GM18507 (cell line): ENCODE measurements around the gene NOX4.
"Not testable (repeated sequence)": the region's sequence is repeated elsewhere in the genome, so short reads cannot be mapped to it uniquely, and the experiment has no call there.

ENCODE experiments used
- DNase-seq: peaks from one replicate; pipeline ENCODE4 v3.0.0; 2011; ENCODE audit warnings: low read depth; ENCODE audit not compliant: insufficient read length; ENCODE audit errors: extremely low spot score
- FAIRE-seq: peaks from 2 replicates; lab custom pipeline; 2011; peaks lifted over from hg19 to GRCh38; lab: Jason Lieb, UNC

The NOX4 gene

GRCh38 chr11:89333704-89334103 is 157.5 kb downstream of the NOX4 start:
- FAIRE-seq, result peak; percentile 62
- DNase-seq, result not testable (repeated sequence)

- not testable (repeated sequence) for DNase-seq
These were observed 159.2 kb downstream of the NOX4 start for GRCh38 chr11:89331940-89332339.

GRCh38 chr11:89327885-89328284 is 163.3 kb downstream of the NOX4 start:
- no peak for FAIRE-seq
- no peak for DNase-seq

More at GRCh38 chr11:89331940-89332339, 159.2 kb downstream of the NOX4 start:
- FAIRE-seq, result not testable (repeated sequence)

- DNase-seq (no peak), FAIRE-seq (no peak)
These were observed 169.8 kb downstream of the NOX4 start for GRCh38 chr11:89321401-89321800.

GRCh38 chr11:89310607-89311006 is 180.6 kb downstream of the NOX4 start:
- FAIRE-seq, DNase-seq: not testable (repeated sequence)

- not testable (repeated sequence) for FAIRE-seq
These were observed 181.7 kb downstream of the NOX4 start for GRCh38 chr11:89309321-89309985.

GRCh38 chr11:89308272-89308671 is 182.9 kb downstream of the NOX4 start:
- DNase-seq, FAIRE-seq: not testable (repeated sequence)

More at GRCh38 chr11:89309321-89309985, 181.7 kb downstream of the NOX4 start:
- not testable (repeated sequence) for DNase-seq

- not testable (repeated sequence) for DNase-seq, FAIRE-seq
These were observed 188.1 kb downstream of the NOX4 start for GRCh38 chr11:89303029-89303428.

GRCh38 chr11:89295023-89295422 is 196.2 kb downstream of the NOX4 start:
- not testable (repeated sequence) for DNase-seq, FAIRE-seq

GRCh38 chr11:89293965-89294679 is 197.1 kb downstream of the NOX4 start:
- FAIRE-seq (no peak), DNase-seq (no peak)

GRCh38 chr11:89288004-89288403 is 203.2 kb downstream of the NOX4 start:
- not testable (repeated sequence) for FAIRE-seq

GRCh38 chr11:89286601-89287000 is 204.6 kb downstream of the NOX4 start:
- DNase-seq, FAIRE-seq: not testable (repeated sequence)

More at GRCh38 chr11:89288004-89288403, 203.2 kb downstream of the NOX4 start:
- DNase-seq, result not testable (repeated sequence)

- not testable (repeated sequence) for DNase-seq, FAIRE-seq
These were observed 210.0 kb downstream of the NOX4 start for GRCh38 chr11:89281032-89281677.

GRCh38 chr11:89279176-89279575 is 212.0 kb downstream of the NOX4 start:
- FAIRE-seq (no peak), DNase-seq (no peak)

- DNase-seq (no peak), FAIRE-seq (no peak)
These were observed 215.2 kb downstream of the NOX4 start for GRCh38 chr11:89275966-89276365.
